Measurements from ENCODE around the gene REEP1.

The REEP1 gene

GRCh38 chr2:86302320-86302719 is 35.1 kb downstream of the REEP1 start:
- Histone ChIP-seq H3K27ac (peak overlapping the region in 1 of 2 donors; percentile 9), H3K4me3 (no peak overlapping the region)
- no peak for DNase-seq (ENCODE audit: low spot score)
- TF ChIP-seq CTCF (IDR thresholded peaks at IDR 0.05): no peak

GRCh38 chr2:86301711-86302202 is 35.7 kb downstream of the REEP1 start:
- DNase-seq (ENCODE audit: low spot score): no peak
- no peak for TF ChIP-seq CTCF (IDR thresholded peaks at IDR 0.05)
- no peak overlapping the region for H3K4me3 ChIP-seq
- peak overlapping the region in 1 of 2 donors; percentile 9 for H3K27ac ChIP-seq

GRCh38 chr2:86301009-86301408 is 36.4 kb downstream of the REEP1 start:
- DNase-seq (ENCODE audit: low spot score): no peak
- no peak for TF ChIP-seq CTCF (IDR thresholded peaks at IDR 0.05)
- no peak overlapping the region for H3K4me3 ChIP-seq
- no peak overlapping the region for H3K27ac ChIP-seq

GRCh38 chr2:86300496-86300895 is 36.9 kb downstream of the REEP1 start:
- no peak for TF ChIP-seq CTCF (IDR thresholded peaks at IDR 0.05)
- Histone ChIP-seq H3K27ac (peak overlapping the region in 1 of 2 donors; percentile 49), H3K4me3 (no peak overlapping the region)
- DNase-seq (ENCODE audit: low spot score): no peak

- no peak for DNase-seq (ENCODE audit: low spot score)
- no peak for TF ChIP-seq CTCF (IDR thresholded peaks at IDR 0.05)
- Histone ChIP-seq H3K27ac (peak overlapping the region; percentile 74 to 78), H3K4me3 (no peak overlapping the region)
Observed at GRCh38 chr2:86298411-86299390, 38.7 kb downstream of the REEP1 start.

GRCh38 chr2:86297382-86298147 is 39.9 kb downstream of the REEP1 start:
- DNase-seq (ENCODE audit: low spot score): no peak
- no peak for TF ChIP-seq CTCF (IDR thresholded peaks at IDR 0.05)
- Histone ChIP-seq H3K27ac (peak overlapping the region; percentile 74 to 78), H3K4me3 (no peak overlapping the region)

Data from coronary artery (tissue), 2 donors.